ENCODE results near the gene C9orf152. TPM values are rescaled to one million over a fixed set of nuclear protein-coding genes. Genes with fewer than 3 reads are reported as not detected.

Gene C9orf152
- total RNA-seq, 1 donor from 2014 or later = not detected

DNA sequence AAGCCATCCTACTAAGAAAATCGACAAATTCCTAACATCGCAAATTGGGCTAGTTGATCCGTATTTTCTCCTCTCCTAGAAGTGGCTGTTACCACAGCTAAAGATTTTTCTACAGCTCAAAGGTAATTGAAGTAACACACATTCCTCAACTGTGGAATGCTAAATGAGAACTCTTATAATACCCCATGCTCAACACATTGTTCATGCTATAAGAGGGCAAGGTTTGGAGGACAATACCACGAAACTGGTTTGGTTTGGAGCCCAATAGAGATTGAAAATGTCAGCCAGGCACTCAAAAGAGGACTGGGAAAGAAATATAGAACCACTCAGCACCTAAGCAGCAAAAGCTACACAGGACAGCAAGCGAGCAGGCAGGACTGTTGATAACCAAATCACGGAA, 38.3 kb upstream of the C9orf152 start:
- peaks cover 1% of the 10 kb centered on the region for H3K36me3 ChIP-seq (ENCODE audit: control insufficient read depth, insufficient read depth, low read length)
- no peak for DNase-seq (ENCODE audit: low read depth)
- no peak overlapping the region for H3K4me3 ChIP-seq (ENCODE audit: low read depth, low read length)
- TF ChIP-seq CTCF (IDR thresholded peaks at IDR 0.05; ENCODE audit: insufficient read depth, low read length, poor library complexity, severe bottlenecking) = no peak
- H3K27me3 ChIP-seq (ENCODE audit: control insufficient read depth, insufficient read depth, low read length) = no peaks in the 10 kb centered on the region

DNA sequence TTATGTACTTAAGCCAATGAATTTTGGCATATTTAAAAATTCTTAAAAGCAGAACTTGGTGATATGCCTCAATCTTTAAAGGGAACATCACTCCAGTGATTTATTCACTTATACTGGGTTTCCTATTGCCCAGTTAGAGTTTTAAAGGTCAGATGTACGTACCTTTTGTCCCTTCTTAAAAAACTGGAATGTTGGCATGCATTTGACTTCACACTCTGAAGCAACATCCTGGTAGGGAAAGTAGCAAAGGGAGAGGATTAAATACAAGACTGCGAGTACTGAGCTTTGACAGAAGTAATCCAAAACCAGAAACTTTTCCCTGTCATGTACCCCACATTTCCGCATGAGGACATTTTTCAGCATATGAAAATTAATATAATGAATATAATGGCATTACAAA, 36.7 kb upstream of the C9orf152 start:
- Histone ChIP-seq H3K4me3 (ENCODE audit: low read depth, low read length) (no peak overlapping the region), H3K27me3 (ENCODE audit: control insufficient read depth, insufficient read depth, low read length) (no peaks in the 10 kb centered on the region), H3K36me3 (ENCODE audit: control insufficient read depth, insufficient read depth, low read length) (peaks cover 1% of the 10 kb centered on the region)
- DNase-seq (ENCODE audit: low read depth) = no peak
- no peak for TF ChIP-seq CTCF (IDR thresholded peaks at IDR 0.05; ENCODE audit: insufficient read depth, low read length, poor library complexity, severe bottlenecking)

GRCh38 chr9:110241858-110242321, 33.9 kb upstream of the C9orf152 start:
- H3K27me3 ChIP-seq (ENCODE audit: control insufficient read depth, insufficient read depth, low read length) = no peaks in the 10 kb centered on the region
- DNase-seq (ENCODE audit: low read depth) = no peak
- no peak overlapping the region for H3K4me3 ChIP-seq (ENCODE audit: low read depth, low read length)
- H3K36me3 ChIP-seq (ENCODE audit: control insufficient read depth, insufficient read depth, low read length) = no peaks in the 10 kb centered on the region
- TF ChIP-seq CTCF (IDR thresholded peaks at IDR 0.05; ENCODE audit: insufficient read depth, low read length, poor library complexity, severe bottlenecking) = no peak

DNA sequence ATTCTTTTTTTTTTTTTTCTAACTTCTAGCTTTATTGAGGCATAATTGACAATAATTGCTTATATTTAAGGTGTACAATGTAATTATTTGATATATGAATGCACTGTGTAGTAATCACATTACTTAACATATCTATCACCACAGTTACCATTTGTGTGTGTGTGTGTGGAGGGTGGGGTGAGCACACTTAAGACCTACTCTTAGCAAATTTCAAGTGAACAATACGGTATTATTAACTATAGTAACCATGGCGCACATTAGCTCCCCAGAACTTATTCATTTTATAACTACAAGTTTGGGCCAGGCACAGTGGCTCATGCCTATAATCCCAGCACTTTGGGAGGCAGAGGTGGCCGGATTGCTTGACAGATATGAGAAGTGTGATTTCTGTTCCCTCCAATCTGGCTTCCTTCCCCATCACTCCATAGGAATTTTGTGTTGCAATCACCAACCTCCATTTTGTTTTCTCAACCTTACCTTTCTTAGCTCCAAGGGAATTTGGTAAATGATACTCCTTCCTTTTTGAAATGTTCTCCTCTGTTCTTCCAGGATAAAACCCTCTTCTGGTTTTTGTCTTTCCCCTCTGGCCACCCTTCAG, 33.4 kb upstream of the C9orf152 start:
- no peak for DNase-seq (ENCODE audit: low read depth)

GRCh38 chr9:110240198-110240597, 32.2 kb upstream of the C9orf152 start:
- H3K27me3 ChIP-seq (ENCODE audit: control insufficient read depth, insufficient read depth, low read length) = no peaks in the 10 kb centered on the region
- TF ChIP-seq CTCF (IDR thresholded peaks at IDR 0.05; ENCODE audit: insufficient read depth, low read length, poor library complexity, severe bottlenecking) = no peak
- no peaks in the 10 kb centered on the region for H3K36me3 ChIP-seq (ENCODE audit: control insufficient read depth, insufficient read depth, low read length)
- DNase-seq (ENCODE audit: low read depth) = no peak
- no peak overlapping the region for H3K4me3 ChIP-seq (ENCODE audit: low read depth, low read length)

More for the DNA sequence above, 33.4 kb upstream of the C9orf152 start:
- Histone ChIP-seq H3K27me3 (ENCODE audit: control insufficient read depth, insufficient read depth, low read length) (no peaks in the 10 kb centered on the region), H3K36me3 (ENCODE audit: control insufficient read depth, insufficient read depth, low read length) (no peaks in the 10 kb centered on the region), H3K4me3 (ENCODE audit: low read depth, low read length) (no peak overlapping the region)
- TF ChIP-seq CTCF (IDR thresholded peaks at IDR 0.05; ENCODE audit: insufficient read depth, low read length, poor library complexity, severe bottlenecking) = no peak

- DNase-seq (ENCODE audit: low read depth) = no peak
- TF ChIP-seq CTCF (IDR thresholded peaks at IDR 0.05; ENCODE audit: insufficient read depth, low read length, poor library complexity, severe bottlenecking) = no peak
- H3K36me3 ChIP-seq (ENCODE audit: control insufficient read depth, insufficient read depth, low read length) = no peaks in the 10 kb centered on the region
- no peaks in the 10 kb centered on the region for H3K27me3 ChIP-seq (ENCODE audit: control insufficient read depth, insufficient read depth, low read length)
- no peak overlapping the region for H3K4me3 ChIP-seq (ENCODE audit: low read depth, low read length)
Observed at GRCh38 chr9:110228321-110228720, 20.4 kb upstream of the C9orf152 start.

Measured in kidney epithelial cell (primary cell).